CD1c-positive myeloid dendritic cell (primary cell): ENCODE results near the gene C1orf122.

Source experiments
- DNase-seq: peaks from one replicate; pipeline ENCODE4 v3.0.0-alpha.2; 2016; ENCODE audit errors: extremely low spot score

The C1orf122 gene

DNA sequence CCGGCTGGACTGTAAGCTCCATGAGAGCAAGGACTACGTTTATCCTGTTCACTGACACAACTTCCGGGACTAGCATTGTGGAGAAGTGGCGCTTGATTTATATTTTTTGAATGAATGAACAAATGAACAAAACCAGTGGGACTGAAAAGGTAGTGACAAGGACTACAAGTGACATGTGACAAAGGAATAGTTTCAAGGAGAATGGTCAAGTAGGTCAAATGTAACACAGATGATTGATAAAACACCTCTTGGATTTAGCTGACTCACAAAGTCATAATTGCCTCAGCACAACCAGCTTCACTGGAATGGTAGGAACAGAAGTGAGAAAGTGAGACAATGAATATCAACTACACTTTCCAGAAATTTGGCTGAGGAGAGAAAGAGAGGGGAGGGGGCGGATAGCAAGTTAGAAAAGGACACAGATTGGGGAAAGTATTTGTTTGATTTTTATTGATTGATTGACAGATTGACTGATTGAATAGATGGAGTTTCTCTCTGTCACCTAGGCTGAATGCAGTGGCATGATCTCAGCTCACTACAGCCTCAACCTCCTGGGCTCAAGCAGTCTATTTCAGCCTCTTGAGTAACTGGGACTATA lies 37.6 kb downstream of the C1orf122 start:
- peak; percentile 41 for DNase-seq

DNA sequence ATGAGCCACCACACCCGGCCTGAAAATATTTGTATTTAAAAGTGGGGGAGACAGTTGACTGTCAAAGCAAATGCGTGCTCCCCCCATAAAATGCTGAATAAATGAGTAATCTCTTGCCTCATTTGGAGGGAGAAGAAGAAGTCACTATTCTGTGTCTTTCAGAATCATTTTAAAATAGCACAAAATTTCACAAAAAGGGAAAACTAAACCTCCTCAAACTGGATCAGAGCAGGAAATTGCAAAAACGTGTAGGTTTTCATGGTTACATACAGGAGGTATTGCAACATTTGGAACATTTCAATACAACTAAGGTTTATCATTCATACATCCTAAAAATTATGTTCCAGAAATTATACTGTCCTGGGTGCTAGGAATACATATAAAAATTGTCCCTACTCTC lies 38.2 kb downstream of the C1orf122 start:
- peak; percentile 81 for DNase-seq

DNA sequence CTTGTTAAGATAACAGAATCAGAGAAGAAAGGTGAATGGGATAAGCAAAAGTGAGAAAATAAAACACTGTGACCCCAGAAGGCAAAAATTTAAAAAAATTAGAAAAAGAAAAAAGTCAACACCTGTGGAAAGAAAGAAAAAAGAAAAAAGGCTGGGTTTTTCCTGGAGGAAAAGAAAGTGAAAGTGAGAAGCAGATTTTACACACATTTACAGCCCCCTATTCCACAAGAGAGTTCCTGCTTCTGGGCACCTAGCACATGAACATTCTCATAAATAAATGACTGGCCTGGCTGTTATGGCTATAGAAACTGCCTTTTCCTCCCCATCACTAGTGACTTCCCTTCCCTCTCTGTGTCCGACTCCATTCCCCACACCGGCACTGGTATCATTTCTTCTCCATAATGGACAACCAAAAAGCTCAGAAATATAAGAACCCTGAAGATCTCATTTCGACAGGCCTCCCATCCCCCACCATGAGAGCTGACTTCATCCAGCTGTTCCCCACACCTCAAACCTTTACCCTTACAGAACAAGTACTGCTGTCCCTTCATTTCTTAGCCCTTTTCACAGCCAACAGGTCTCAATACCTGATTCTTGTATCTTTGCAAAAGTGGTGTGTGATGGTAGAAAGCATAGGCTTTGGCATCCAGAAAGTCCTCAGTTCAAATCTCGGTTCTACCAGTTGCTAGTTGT lies 39.2 kb downstream of the C1orf122 start:
- DNase-seq, result peak; percentile 23

DNA sequence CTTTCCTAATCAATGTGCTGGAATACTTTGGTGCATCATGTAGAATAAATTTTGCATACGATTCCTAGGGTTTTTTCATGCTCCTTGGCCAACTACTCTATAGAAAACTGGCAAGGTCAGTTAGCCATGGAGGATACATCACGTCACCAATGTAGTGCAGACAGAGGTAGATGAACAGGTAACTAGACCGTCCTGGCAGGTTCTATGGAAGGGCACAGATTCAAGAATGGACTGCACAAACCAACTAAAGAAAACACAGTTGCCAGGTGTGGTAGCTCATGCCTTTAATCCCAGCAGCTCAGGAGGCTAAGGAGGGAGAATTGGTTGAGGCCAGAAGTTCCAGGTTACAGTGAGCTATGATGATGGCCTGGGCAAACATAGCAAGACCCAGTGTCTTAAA lies 41.9 kb downstream of the C1orf122 start:
- no peak for DNase-seq

DNA sequence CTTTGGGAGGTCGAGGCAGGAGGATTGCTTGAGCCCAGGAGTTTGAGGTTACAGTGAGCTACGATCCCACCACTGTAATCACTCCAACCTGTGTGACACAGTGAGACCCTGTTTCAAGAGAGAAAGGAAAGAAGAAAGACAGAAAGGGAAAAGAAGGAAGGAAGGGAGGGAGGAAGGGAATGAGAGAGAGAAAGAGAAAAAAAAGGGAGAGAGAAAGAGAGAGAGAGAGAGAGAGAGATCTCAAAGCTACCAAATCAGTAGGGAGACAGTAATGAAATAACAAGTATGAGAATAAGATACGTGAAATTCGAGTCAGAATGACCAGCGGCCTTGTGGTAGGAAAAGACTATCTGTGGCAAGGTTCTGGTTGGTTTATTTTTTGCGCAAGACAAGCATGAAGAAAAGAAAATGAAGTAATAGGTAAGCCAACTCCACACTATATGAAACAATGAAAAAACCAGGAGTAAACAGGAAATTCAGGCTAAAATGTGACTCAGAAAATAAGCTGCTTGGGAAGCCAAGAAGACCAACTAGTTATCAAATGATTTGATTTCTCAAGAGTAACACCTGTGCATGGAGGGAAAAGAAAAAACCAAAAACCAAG lies 42.9 kb downstream of the C1orf122 start:
- peak; percentile 20 for DNase-seq

DNA sequence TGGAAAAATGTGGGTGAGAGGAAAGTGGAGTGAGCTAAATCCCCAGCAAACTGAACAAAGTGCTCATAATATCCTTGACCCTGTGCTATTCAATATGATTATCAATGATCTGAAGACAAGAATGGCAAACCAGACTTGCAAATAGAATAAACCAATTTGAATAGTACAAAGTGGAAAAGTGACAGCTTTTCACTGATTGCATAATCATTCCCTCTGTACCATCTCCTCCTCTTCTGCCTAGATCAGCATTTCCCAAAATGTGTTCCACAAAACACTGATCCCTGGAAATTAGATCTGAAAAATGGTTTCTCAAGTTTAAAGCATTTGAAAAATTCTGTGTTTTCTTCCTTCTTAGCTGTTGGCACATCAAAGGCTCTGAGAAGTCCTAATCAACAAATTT lies 43.7 kb downstream of the C1orf122 start:
- no peak for DNase-seq

DNA sequence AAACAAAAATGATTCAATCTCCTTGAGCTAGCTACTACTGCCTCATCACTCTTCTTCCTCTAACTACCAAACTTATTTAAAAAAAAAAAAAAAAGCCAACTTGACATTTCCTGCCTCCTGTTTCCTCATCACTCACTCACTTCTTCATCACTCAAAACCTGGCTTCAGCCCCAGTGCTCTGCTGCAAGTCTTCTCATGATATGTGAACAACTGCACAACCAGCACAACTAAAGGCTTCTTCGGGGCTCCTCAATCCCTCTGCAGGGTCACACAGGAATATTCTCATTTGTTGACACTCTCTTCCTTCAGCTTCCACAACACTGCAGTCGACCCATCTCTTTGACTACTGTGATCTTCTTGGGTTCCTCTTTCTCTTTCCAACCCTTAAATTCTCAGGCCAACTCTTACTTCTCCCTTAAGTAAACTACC lies 44.2 kb downstream of the C1orf122 start:
- DNase-seq, result peak; percentile 55

DNA sequence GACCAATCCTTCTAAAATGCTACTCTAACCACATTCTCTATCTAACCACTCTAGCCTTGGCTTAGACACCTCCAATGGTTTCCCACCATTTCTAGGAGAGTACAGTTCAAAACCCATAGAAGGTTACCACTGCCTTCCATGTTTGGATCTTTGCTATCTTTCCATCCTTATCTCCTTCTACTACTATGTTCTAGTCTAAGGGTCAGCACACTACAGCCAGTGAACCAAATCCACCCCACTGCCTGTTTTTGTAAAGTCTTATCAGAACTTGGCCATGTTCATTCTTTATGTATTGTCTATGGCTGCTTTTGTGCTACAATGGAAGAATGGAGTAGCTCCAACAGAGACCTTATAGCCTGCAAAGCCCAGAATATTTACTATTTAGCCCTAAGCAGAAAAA lies 45.6 kb downstream of the C1orf122 start:
- DNase-seq, result no peak

DNA sequence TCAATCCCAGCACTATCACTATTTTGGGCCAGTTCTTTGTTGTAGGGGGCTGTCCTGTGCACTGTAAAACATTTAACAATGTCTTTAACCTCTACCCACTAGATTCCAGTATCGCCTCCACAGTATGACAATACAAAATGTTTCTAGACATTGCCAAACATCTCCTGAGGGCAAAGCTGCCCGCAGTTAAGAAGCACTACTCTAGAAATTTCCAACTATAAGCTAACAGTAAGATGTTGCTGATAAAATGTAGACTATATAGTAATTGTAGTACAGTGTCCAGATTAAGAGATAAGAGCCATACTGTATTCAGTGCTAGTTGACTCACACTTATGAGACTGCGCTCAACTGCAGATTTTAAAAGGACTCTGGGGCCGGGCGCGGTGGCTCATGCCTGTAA lies 46.8 kb downstream of the C1orf122 start:
- DNase-seq, result no peak
